Mucosa of rectum (tissue), 2 donors: ENCODE measurements around the gene PTPRJ.

ENCODE experiments used
- H3K27ac ChIP-seq, 2 donors: one replicate each; pipeline ENCODE4 v1.7.0; 2013; ENCODE audit warnings: inconsistent platforms in 2 of 2, low read depth in 2 of 2, low read length in 2 of 2
- H3K27me3 ChIP-seq, 2 donors: one replicate each; pipeline ENCODE4 v1.7.0; 2013; ENCODE audit warnings: low read length in 2 of 2; ENCODE audit not compliant: control insufficient read depth in 2 of 2, insufficient read depth in 2 of 2
- H3K36me3 ChIP-seq, 2 donors: one replicate each; pipeline ENCODE4 v1.7.0; 2013; ENCODE audit warnings: low read length in 2 of 2; ENCODE audit not compliant: control insufficient read depth in 2 of 2, insufficient read depth in 2 of 2
- H3K4me1 ChIP-seq, 2 donors: one replicate each; pipeline ENCODE4 v1.7.0; 2013; ENCODE audit warnings: low read length in 2 of 2, mild to moderate bottlenecking in 1 of 2; ENCODE audit not compliant: control insufficient read depth in 2 of 2, insufficient read depth in 2 of 2
- H3K4me3 ChIP-seq, 2 donors: one replicate each; pipeline ENCODE4 v1.7.0; 2013; ENCODE audit warnings: low read length in 2 of 2
- H3K9ac ChIP-seq, 2 donors: one replicate each; pipeline ENCODE4 v1.7.0; 2013; ENCODE audit warnings: low read length in 2 of 2, low read depth in 1 of 2, mild to moderate bottlenecking in 1 of 2
- H3K9me3 ChIP-seq, 2 donors: one replicate each; pipeline ENCODE4 v1.7.0; 2013; ENCODE audit warnings: low read length in 2 of 2; ENCODE audit not compliant: control insufficient read depth in 2 of 2
- donor health status: healthy.
- donor health status: Normal muscosa, but diverticular disease.

PTPRJ gene

DNA sequence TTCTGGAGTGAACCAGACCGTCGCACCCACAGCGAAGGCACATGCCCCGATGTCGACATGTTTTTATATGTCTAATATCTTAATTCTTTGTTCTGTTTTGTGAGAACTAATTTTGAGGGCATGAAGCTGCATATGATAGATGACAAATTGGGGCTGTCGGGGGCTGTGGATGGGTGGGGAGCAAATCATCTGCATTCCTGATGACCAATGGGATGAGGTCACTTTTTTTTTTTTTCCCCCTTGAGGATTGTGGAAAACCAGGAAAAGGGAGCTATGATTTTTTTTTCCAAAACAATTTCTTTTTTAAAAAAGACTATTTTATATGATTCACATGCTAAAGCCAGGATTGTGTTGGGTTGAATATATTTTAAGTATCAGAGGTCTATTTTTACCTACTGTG lies 187.0 kb downstream of the PTPRJ start:
- H3K9ac ChIP-seq: no peak overlapping the region
- H3K4me1 ChIP-seq: no peaks in the 10 kb centered on the region
- peaks cover 11 to 30% of the 10 kb centered on the region in 2 donors for H3K36me3 ChIP-seq
- no peaks in the 10 kb centered on the region for H3K27me3 ChIP-seq
- H3K27ac ChIP-seq: no peak overlapping the region
- H3K4me3 ChIP-seq: no peak overlapping the region
- H3K9me3 ChIP-seq: no peaks in the 10 kb centered on the region

GRCh38 chr11:48168815-48169214 lies 188.5 kb downstream of the PTPRJ start:
- Histone ChIP-seq H3K27ac (no peak overlapping the region), H3K9ac (no peak overlapping the region)

DNA sequence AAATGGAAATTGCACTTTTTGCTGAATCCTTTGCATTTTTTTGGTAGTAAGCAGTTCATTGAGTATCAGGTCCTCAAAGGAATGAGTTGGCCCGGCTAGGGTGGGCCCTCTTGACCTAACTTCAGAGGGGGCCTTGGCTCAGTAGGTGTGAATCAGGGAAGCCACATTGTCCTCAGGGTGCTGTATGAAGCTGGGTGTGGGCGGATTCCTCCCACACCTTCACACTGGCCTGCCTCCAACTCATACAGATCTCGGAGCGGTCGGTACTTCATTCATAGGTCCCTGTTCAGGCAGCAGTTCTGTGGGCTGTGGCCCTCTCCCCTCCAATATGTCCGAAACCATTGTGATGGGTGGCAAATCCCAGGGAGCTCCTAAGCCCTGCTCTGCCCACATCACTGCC lies 188.9 kb downstream of the PTPRJ start:
- H3K4me3 ChIP-seq: no peak overlapping the region
- H3K36me3 ChIP-seq: peaks cover under 1 to 16% of the 10 kb centered on the region in 2 donors
- no peak overlapping the region for H3K9ac ChIP-seq
- no peaks in the 10 kb centered on the region for H3K27me3 ChIP-seq
- H3K4me1 ChIP-seq: no peaks in the 10 kb centered on the region
- no peaks in the 10 kb centered on the region for H3K9me3 ChIP-seq
- H3K27ac ChIP-seq: no peak overlapping the region

More at GRCh38 chr11:48168815-48169214, 188.5 kb downstream of the PTPRJ start:
- Histone ChIP-seq H3K36me3 (peaks cover 5 to 20% of the 10 kb centered on the region in 2 donors), H3K27me3 (no peaks in the 10 kb centered on the region), H3K4me3 (no peak overlapping the region), H3K9me3 (no peaks in the 10 kb centered on the region), H3K4me1 (no peaks in the 10 kb centered on the region)

- Histone ChIP-seq H3K9ac (no peak overlapping the region), H3K27ac (no peak overlapping the region), H3K36me3 (peaks cover 0 to 13% of the 10 kb centered on the region in 2 donors)
Observed at GRCh38 chr11:48169717-48170116, 189.4 kb downstream of the PTPRJ start.

DNA sequence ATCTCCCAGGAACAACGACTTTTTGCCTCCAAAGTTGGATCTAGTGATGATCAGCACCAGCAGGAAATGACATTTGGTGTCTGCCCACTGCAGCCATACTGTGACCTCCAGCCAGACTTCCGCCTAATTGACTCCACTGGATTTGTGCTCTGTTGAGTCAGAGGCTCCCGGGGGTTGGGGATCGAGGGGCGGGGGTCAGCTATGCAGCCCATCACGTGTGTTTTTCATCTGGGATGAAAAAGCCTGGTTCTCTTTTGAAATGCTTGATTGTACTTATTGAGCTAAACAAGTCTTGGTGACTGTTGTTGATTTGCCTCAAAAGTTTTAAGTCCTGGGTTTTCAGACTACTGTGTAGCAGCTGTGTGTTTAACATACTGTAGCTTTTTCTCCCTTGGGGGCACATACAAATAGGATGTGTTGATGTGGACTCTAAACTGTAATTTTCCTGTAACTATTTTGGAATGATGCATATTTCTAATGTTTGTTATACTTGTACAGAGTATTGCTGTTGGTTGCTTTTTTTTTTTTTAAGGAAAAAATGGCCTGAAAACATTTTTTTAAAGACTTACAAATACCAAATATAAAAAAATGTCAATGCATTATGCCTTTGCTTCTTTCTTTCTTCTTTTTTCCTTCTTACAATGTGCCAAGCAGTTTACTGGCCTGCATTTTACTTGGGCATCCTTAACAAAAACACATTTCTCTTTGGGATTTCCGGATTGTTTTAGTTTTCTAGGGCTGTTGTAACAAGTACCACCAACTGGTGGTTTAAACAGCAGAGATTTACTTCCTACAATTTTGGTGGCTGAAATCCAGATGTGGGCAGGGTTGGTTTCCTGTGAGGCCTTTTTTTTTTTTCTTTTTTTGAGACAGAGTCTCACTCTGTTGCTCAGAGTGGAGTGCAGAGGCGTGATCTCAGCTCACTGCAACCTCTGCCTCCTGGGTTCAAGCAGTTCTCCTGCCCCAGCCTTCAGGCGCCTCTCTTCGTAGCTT lies 190.2 kb downstream of the PTPRJ start:
- Histone ChIP-seq H3K4me1 (no peaks in the 10 kb centered on the region), H3K36me3 (peaks cover 0 to 9% of the 10 kb centered on the region in 2 donors), H3K9me3 (no peaks in the 10 kb centered on the region), H3K4me3 (no peak overlapping the region), H3K27ac (no peak overlapping the region), H3K9ac (no peak overlapping the region), H3K27me3 (no peaks in the 10 kb centered on the region)

More at GRCh38 chr11:48169717-48170116, 189.4 kb downstream of the PTPRJ start:
- Histone ChIP-seq H3K4me1 (no peaks in the 10 kb centered on the region), H3K9me3 (no peaks in the 10 kb centered on the region), H3K27me3 (no peaks in the 10 kb centered on the region), H3K4me3 (no peak overlapping the region)

DNA sequence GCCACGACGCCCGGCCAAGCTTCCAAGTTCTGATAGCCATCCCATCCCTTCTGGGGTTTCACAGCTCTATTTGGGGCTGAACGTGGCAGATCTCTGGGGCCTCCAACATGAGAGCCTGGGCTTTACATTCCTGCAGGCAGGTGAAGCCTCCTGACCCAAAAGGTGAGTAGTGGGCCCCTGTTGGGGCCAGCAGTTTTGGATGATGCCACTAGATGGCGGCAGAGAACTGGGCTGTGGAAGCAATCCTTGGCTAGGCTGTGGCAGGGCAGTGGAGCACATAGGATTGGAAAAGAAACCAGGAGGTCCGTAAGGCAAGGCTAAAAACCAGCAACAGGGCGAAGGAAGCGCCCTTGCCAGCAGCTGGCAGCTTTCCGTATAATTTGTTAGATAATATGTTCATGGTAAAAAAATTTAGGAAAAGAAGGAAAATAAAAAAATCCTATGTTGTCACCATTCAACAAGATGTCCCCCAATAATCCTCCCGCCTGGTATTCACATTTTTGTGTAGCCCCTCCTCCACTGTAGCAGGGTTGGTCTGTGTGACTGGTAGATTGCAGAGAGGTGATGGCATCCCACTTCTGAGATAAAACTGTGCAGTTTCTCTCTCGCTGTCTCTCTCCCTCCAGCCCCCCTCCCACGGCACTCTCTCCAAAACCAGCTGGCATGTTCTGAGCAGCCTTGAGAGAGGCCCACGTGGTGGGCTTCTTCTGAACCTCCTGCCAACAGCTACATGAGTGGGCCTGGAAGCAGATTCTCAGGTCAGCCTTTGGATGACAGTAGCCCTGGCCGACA lies 192.7 kb downstream of the PTPRJ start:
- Histone ChIP-seq H3K9ac (no peak overlapping the region), H3K9me3 (no peaks in the 10 kb centered on the region), H3K27ac (no peak overlapping the region), H3K27me3 (no peaks in the 10 kb centered on the region), H3K4me1 (no peaks in the 10 kb centered on the region), H3K4me3 (no peak overlapping the region), H3K36me3 (peaks cover 0 to 6% of the 10 kb centered on the region in 2 donors)

DNA sequence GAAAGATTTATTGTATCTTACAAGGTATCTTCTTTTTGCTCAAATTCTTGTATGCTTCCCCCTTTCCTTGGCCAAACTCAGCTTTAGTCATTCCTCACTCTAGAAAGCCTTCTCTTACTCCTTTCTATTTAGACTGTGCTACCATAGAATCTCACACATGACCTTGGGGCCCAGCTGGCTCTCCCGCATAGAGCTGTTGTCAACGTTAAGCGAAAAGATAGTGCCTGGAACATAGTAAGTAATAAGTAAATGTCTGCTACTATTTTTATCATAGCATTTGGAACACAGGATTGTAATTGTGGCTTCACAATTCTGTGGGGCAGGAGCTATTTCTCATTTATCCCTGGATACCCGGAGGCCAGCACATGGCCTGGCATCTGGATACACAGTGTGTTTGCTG lies 197.3 kb downstream of the PTPRJ start:
- Histone ChIP-seq H3K4me1 (no peaks in the 10 kb centered on the region), H3K27me3 (no peaks in the 10 kb centered on the region), H3K36me3 (no peaks in the 10 kb centered on the region), H3K9me3 (no peaks in the 10 kb centered on the region), H3K27ac (no peak overlapping the region), H3K4me3 (no peak overlapping the region), H3K9ac (no peak overlapping the region)

GRCh38 chr11:48180627-48181026 lies 200.3 kb downstream of the PTPRJ start:
- no peak overlapping the region for H3K4me3 ChIP-seq
- no peaks in the 10 kb centered on the region for H3K4me1 ChIP-seq
- no peaks in the 10 kb centered on the region for H3K27me3 ChIP-seq
- no peak overlapping the region for H3K27ac ChIP-seq
- H3K9me3 ChIP-seq: no peaks in the 10 kb centered on the region
- no peak overlapping the region for H3K9ac ChIP-seq
- no peaks in the 10 kb centered on the region for H3K36me3 ChIP-seq

GRCh38 chr11:48182860-48183526 lies 202.6 kb downstream of the PTPRJ start:
- Histone ChIP-seq H3K4me3 (no peak overlapping the region), H3K27ac (no peak overlapping the region), H3K9ac (no peak overlapping the region), H3K36me3 (no peaks in the 10 kb centered on the region), H3K27me3 (no peaks in the 10 kb centered on the region), H3K9me3 (no peaks in the 10 kb centered on the region), H3K4me1 (no peaks in the 10 kb centered on the region)
